Sigmoid colon (tissue), 4 donors: ENCODE measurements around the gene PTCH1.

Experiments
- POLR2AphosphoS5 ChIP-seq, 4 donors: sonication (generic); formaldehyde crosslinking; IDR thresholded peaks; one replicate each; pipeline ENCODE4 v1.6.1; 2017; ENCODE audit warnings: antibody characterized with exemption in 4 of 4
- TF ChIP-seq, protein P1 (sequence below), 4 experiments: fragments of 450-650 bp in 3 of 4; fragments of 200-600 bp in 1 of 4; IDR thresholded peaks; one replicate each; pipeline ENCODE4 v1.5.1; 2016 to 2019; ENCODE audit warnings: antibody characterized with exemption in 4 of 4, mild to moderate bottlenecking in 3 of 4, moderate library complexity in 2 of 4

DNA sequence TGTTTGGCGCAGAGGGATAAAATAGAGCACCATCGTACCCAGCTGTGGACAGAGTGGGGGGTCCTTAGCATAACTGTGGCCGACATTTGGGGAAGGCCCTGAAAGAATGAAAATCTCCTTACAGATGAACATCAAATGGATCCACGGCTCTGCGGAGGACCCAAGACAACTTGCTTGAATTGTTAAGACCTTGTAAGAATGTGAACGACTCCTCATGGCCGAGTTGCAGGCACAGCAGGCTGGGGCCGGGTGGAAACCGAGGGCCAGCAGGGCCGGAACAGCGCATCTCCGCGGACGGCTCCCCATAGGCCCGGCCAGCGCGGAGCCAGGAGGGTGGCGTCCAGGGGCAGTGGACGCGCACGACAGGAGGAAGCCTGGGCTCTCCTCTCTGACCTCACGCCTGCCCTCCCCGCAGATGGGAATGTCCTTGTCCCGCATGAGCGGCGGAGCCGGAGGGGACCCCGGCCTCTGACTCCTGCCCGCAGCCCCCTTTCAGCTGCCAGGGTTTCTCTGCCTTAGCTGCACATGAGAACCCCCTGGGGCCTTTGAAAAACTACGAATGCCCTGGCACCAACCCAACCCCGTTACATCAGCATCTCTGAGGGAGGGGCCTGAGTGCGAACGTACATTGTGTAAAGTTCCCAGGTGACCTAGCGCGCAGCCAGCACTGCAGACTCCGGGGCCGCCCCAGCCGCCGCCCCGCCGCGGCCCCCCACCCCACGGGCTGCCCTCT is 36.2 kb upstream of the PTCH1 start:
- TF ChIP-seq, protein P1, sequence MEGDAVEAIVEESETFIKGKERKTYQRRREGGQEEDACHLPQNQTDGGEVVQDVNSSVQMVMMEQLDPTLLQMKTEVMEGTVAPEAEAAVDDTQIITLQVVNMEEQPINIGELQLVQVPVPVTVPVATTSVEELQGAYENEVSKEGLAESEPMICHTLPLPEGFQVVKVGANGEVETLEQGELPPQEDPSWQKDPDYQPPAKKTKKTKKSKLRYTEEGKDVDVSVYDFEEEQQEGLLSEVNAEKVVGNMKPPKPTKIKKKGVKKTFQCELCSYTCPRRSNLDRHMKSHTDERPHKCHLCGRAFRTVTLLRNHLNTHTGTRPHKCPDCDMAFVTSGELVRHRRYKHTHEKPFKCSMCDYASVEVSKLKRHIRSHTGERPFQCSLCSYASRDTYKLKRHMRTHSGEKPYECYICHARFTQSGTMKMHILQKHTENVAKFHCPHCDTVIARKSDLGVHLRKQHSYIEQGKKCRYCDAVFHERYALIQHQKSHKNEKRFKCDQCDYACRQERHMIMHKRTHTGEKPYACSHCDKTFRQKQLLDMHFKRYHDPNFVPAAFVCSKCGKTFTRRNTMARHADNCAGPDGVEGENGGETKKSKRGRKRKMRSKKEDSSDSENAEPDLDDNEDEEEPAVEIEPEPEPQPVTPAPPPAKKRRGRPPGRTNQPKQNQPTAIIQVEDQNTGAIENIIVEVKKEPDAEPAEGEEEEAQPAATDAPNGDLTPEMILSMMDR (IDR thresholded peaks at IDR 0.05), result no peak
- TF ChIP-seq POLR2AphosphoS5 (IDR thresholded peaks at IDR 0.05), result no peak
